Loucy (cell line): Measurements from ENCODE around the gene PRDX1.

Experiments
- CTCF ChIP-seq: fragments of 200-600 bp; sonication (generic); conservative IDR thresholded peaks from 2 replicates; pipeline ENCODE4 v1.5.1; 2014; ENCODE audit warnings: mild to moderate bottlenecking, antibody characterized with exemption, low read length
- EZH2phosphoT487 ChIP-seq: fragments of 200-600 bp; IDR thresholded peaks from 2 replicates; pipeline ENCODE4 v1.6.1; 2018; ENCODE audit warnings: antibody characterized with exemption, mild to moderate bottlenecking, moderate library complexity, borderline replicate concordance

- TF ChIP-seq CTCF (no peak), EZH2phosphoT487 (no peak)
These were observed 32.5 kb upstream of the PRDX1 start for GRCh38 chr1:45554198-45554597.
